ENCODE measurements around the gene FNBP1.

GRCh38 chr9:130069048-130069447 lies 26.1 kb upstream of the FNBP1 start:
- TF ChIP-seq CTCF (IDR thresholded peaks at IDR 0.05; ENCODE audit: insufficient read depth, low read length, poor library complexity, severe bottlenecking) (no peak), EZH2phosphoT487 (conservative IDR thresholded peaks at IDR 0.05; ENCODE audit: low read length) (no peak)
